ENCODE measurements around the gene SERPINA4. TPM values are rescaled to one million over a fixed set of nuclear protein-coding genes. Genes with fewer than 3 reads are reported as not detected.
A peak's percentile ranks its signal among the peaks of the same experiment; 100 is the strongest.
"Not testable (repeated sequence)": the region's sequence is repeated elsewhere in the genome, so short reads cannot be mapped to it uniquely, and the experiment has no call there.

The SERPINA4 gene
- total RNA-seq, 1 donor from 2014 or later = not detected

DNA sequence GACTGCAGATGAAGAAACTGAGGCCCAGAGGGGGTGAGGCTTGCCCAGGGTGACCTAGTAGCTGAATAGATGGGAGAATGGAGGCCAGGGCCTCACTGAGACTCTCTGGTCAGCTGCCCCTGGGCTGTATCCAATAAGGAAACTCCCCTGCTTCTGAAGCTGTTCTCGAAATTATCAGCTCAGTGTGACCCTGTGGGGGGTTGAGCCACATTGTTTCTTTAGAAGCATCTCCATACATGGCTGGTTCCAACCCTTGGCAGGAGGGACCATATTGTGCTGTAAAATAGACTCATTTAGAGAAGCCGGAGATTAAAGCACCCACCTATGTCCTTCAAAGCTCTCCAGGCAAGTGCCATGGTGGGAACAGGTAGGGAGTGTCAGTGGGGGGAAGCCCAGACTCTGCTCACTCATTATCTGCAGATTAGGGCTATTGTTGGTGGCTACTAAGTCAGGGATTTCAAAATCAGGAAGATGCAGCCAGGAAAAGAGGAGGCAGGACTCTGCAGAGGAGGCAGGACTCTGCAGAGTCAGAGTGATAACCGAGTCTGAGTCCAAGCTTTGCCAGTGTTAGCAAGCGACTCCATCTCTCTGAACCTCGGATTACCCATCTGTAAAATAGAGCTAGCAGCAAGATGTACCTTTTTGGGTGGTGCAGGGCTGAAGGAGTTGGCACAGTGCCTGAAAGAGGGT, 23.5 kb downstream of the SERPINA4 start:
- DNase-seq (ENCODE audit: extremely low read depth, low read depth, low spot score) = no peak

DNA sequence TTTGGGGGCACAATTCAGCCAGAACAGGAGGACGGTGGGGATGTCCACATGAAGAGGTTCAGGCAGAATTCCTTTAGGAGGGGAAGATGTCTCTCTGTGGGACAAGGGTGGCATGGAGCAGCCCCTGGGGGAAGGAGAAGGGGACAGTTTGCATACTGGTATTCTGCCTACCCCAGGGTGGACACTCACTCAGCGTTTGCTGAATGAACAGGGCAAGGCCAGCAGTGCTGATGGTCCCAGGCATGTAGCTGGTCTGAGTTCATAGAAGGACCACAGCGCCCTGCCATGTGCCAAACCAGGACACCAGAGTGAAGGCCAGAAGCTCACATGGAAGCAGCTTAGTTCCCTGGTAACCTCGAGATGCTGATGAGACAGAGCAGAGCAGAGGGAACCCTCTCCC, 25.4 kb downstream of the SERPINA4 start:
- DNase-seq (ENCODE audit: extremely low read depth, low read depth, low spot score) = no peak

GRCh38 chr14:94588311-94588710, 27.1 kb downstream of the SERPINA4 start:
- no peak for DNase-seq (ENCODE audit: extremely low read depth, low read depth, low spot score)

- DNase-seq (ENCODE audit: extremely low read depth, low read depth, low spot score) = no peak
Measured at GRCh38 chr14:94591073-94591472, 29.8 kb downstream of the SERPINA4 start.

DNA sequence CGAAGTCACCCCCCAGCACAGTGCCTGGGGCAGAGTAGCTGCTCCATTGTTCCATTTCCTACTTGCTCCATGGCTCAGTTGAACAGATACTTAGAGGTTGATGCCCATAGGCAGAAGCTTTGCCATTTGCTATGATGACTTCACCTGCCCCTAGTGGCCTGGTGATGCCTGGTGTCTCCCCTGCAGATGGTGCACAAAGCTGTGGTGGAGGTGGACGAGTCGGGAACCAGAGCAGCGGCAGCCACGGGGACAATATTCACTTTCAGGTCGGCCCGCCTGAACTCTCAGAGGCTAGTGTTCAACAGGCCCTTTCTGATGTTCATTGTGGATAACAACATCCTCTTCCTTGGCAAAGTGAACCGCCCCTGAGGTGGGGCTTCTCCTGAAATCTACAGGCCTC, 30.6 kb downstream of the SERPINA4 start:
- DNase-seq (ENCODE audit: extremely low read depth, low read depth, low spot score) = no peak

- DNase-seq (ENCODE audit: extremely low read depth, low read depth, low spot score) = no peak
Measured at GRCh38 chr14:94592457-94592856, 31.2 kb downstream of the SERPINA4 start.

GRCh38 chr14:94593376-94593748, 32.1 kb downstream of the SERPINA4 start:
- no peak for DNase-seq (ENCODE audit: extremely low read depth, low read depth, low spot score)

DNA sequence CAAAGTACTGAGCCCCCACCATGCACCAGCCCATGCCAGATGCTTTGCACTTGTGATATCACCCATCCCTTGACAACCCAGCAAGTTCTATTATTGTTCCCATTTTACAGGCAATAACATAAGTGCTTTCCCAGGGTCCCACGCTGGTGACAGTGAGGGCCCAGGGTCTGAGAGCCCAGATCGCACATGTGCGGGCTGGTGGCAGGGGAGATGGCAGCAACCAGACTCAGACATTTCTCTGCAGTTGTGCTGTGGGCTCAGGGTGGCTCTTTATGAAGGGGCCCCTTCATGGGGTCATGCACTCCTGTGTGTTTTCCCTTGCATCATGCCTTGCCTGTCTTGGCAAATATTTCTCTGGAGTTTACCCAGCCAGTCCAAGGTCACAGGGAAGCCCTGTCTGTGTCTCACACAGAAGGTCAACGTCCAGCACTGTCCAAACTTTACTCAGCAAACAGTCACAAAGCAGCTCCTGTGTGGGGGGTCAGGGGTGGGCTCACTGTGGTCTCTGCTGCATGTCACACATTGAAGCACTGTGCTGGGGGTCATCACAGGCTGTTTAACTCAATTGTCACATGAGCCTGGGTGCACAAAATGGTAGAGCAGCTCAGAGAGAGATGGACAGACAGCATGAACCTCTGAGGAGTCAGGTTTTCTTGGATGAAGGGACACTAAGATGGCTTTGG, 32.6 kb downstream of the SERPINA4 start:
- no peak for DNase-seq (ENCODE audit: extremely low read depth, low read depth, low spot score)

DNA sequence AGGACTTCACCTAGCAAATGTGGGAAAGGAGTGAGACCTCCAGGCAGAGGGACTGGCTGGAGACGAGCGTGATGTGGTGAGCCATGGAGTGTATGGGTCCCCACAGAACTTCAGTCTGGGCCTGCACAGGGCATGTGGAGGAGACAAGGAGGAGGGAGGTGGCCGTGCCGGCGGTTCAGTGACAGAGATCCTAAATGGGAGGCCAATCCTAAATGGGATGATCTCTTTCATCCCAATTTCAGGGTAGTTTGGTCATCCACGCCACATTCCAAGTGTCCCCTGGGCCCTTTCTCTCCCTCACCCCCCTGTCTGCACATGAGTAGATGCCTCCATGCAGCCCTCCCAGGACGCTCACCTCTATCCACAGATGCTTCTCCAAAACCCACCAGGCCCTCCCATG, 33.2 kb downstream of the SERPINA4 start:
- DNase-seq (ENCODE audit: extremely low read depth, low read depth, low spot score) = no peak

DNA sequence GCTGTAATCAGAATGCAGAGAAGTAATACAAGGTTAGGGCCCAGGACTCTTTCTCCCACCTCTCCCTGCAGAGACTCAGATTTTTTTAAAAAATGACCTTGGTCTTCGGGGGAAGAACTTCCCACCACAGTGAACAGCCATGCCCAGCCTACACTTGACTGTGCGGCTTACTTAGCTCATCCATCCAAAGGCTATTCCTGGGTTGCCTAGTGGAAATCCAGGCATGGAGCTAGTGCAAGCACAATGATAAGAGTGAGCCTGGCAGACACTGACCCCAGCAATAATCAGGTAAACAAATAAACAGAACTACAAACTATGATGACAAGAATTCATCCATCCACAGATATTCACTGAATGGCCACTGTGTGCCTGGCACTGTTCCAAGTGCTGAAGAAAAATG, 34.7 kb downstream of the SERPINA4 start:
- DNase-seq (ENCODE audit: extremely low read depth, low read depth, low spot score) = no peak

DNA sequence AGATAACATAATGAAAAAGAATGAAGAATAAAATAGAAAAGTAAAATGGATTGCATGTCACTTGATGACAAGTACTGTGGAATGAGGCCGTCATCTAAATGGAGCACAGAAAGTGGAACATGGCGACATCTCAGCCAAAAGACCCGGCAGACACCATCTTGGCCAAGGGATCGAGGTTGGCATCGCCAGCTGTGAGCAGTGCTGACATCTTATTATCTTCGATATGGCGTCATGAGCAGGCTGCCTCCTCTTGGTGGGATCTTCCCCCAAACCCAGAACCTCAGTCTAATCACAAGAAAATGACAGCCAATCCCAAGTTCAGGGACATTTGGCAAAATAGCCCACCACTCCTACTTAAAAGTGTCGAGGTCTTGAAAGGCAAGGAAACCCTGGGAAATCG, 35.1 kb downstream of the SERPINA4 start:
- DNase-seq (ENCODE audit: extremely low read depth, low read depth, low spot score) = no peak

DNA sequence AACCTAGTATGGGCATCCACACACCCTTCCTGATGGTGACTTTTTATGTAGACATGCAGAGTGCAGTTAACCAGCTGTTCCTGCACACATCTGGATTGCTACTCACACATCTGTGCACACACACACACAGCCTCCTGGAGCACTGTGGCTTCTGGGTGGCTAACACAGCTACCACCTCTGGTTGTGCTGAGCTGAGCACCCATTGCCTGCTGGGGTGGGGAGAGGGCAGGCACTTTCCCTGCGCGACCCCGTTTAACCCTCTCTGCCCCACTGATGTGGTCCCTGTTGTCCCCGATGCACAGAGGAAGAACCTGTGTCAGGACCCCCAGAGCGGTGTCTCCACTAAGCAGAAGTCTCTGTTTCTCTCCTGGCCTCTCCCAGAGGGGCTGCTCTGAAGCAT, 36.5 kb downstream of the SERPINA4 start:
- no peak for DNase-seq (ENCODE audit: extremely low read depth, low read depth, low spot score)

DNA sequence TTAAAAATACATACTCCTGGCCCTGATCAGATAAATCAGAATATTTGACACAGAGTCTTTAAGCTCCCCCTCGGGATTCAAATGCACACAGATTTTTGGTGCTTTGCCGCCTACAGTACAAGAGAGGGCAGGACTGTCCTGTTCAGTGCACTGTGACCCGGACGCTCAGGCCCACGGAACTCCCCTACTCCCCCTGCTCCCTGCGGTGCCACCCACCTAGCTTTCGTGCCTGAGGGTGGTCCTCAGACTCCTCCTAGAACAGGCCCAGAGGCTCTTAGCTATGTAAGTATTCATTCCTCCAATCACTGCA, 37.2 kb downstream of the SERPINA4 start:
- no peak for DNase-seq (ENCODE audit: extremely low read depth, low read depth, low spot score)

- DNase-seq (ENCODE audit: extremely low read depth, low read depth, low spot score) = peak; percentile 68
Measured at GRCh38 chr14:94598816-94599655, 37.8 kb downstream of the SERPINA4 start.

GRCh38 chr14:94599656-94600004, 38.4 kb downstream of the SERPINA4 start:
- DNase-seq (ENCODE audit: extremely low read depth, low read depth, low spot score) = no peak

GRCh38 chr14:94600148-94600545, 38.9 kb downstream of the SERPINA4 start:
- DNase-seq (ENCODE audit: extremely low read depth, low read depth, low spot score) = no peak

- DNase-seq (ENCODE audit: extremely low read depth, low read depth, low spot score) = no peak
Measured at GRCh38 chr14:94601884-94602391, 40.7 kb downstream of the SERPINA4 start.

DNA sequence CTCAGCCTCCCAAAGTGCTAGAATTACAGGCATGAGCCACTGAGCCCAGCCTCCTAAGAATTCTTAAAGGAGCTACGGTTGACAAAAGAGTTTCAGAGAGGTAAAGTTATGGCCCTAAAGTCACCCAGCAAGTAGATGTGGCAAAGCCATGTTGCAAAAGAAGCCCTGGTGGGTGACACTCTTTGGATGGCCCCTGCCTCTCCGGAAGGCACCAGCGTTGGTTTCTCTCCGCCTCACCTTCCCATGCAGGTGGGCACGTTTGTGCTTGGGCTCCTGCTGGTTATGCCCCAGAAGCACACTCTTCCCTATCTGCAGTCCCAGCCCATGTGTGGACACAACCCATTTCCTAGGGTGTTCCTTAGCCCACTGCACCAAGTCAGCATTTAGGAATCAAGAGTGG, 41.5 kb downstream of the SERPINA4 start:
- no peak for DNase-seq (ENCODE audit: extremely low read depth, low read depth, low spot score)

- DNase-seq (ENCODE audit: extremely low read depth, low read depth, low spot score) = no peak
Measured at GRCh38 chr14:94605361-94605760, 44.1 kb downstream of the SERPINA4 start.

GRCh38 chr14:94608966-94609365, 47.7 kb downstream of the SERPINA4 start:
- not testable (repeated sequence) for DNase-seq (ENCODE audit: extremely low read depth, low read depth, low spot score)

- no peak for DNase-seq (ENCODE audit: extremely low read depth, low read depth, low spot score)
Measured at GRCh38 chr14:94611179-94611578, 49.9 kb downstream of the SERPINA4 start.

DNA sequence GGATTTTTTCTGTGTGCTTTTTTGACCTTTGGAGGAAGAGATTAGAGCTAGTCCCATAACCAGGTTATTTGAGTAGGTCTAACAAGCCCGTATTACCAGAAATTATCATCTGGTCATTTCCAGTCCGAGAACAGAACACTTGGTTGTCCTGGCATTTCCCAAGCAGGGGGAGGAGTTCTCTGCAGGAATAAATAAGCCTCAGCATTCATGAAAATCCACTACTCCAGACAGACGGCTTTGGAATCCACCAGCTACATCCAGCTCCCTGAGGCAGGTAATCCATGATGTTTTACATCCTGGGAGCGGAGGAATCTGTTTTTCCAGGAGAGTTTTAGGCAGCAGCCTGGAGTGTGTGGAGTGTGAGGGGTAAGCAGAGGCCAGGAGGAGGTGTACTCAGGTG, 50.9 kb downstream of the SERPINA4 start, which contains the start of gene SERPINA3:
SERPINA3 (plus strand) TSS at position 218 of the 400 bp plus-strand sequence. CDS start 2,051 bp downstream, outside the sequence.
- no peak for DNase-seq (ENCODE audit: extremely low read depth, low read depth, low spot score)
